Fibroblast of lung (primary cell): Measurements from ENCODE around the gene EMSY.

Experiments
- EZH2 ChIP-seq: IDR thresholded peaks from 2 replicates; pipeline ENCODE4 v1.5.1; 2012; ENCODE audit warnings: low read length, control low read depth, mild to moderate bottlenecking; ENCODE audit errors: missing control alignments
- TF ChIP-seq, protein P1 (sequence below), 2 donors: IDR thresholded peaks in 1 of 2; conservative IDR thresholded peaks in 1 of 2; 1 replicate in 1 of 2; 2 replicates in 1 of 2; pipeline ENCODE4 v1.5.1; 2011 to 2012; ENCODE audit warnings: low read length in 2 of 2, control low read depth in 1 of 2, inconsistent platforms in 1 of 2, low read depth in 1 of 2, mild to moderate bottlenecking in 1 of 2

DNA sequence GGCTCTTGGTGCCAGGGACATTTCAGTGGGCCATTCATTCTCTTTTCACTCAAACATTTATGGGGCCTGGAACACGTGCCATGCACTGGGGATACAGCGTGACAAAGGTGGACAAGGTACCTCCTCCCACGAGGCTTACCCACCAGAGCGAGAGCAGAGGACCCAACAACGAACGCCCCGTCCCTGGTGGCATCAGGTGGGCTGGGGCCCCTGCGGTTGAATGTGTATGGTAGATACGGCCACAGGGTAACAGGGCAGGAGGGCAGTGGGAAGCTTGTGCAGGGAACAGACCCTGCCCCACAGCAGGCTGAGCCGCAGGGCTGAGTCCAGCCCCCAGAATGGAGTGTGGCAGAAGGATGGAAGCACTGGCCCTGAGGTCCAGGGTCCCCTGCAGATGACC lies 144.7 kb downstream of the EMSY start:
- TF ChIP-seq, protein P1, sequence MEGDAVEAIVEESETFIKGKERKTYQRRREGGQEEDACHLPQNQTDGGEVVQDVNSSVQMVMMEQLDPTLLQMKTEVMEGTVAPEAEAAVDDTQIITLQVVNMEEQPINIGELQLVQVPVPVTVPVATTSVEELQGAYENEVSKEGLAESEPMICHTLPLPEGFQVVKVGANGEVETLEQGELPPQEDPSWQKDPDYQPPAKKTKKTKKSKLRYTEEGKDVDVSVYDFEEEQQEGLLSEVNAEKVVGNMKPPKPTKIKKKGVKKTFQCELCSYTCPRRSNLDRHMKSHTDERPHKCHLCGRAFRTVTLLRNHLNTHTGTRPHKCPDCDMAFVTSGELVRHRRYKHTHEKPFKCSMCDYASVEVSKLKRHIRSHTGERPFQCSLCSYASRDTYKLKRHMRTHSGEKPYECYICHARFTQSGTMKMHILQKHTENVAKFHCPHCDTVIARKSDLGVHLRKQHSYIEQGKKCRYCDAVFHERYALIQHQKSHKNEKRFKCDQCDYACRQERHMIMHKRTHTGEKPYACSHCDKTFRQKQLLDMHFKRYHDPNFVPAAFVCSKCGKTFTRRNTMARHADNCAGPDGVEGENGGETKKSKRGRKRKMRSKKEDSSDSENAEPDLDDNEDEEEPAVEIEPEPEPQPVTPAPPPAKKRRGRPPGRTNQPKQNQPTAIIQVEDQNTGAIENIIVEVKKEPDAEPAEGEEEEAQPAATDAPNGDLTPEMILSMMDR (conservative IDR thresholded peaks at IDR 0.05 in 1 of 2, IDR thresholded peaks at IDR 0.05 in 1 of 2; ENCODE audit: low read depth in 1 of 2, low read length in 2 of 2), result no peak
- no peak for TF ChIP-seq EZH2
